LNCAP (cell line): Measurements from ENCODE around the gene NTRK1.
A peak's percentile ranks its signal among the peaks of the same experiment; 100 is the strongest.

Experiments used
- CTCF ChIP-seq: fragments of 450-650 bp; IDR thresholded peaks from 2 replicates; pipeline ENCODE4 v1.5.1; 2017; ENCODE audit warnings: mild to moderate bottlenecking

NTRK1 gene

GRCh38 chr1:156884560-156885184 lies 24.0 kb downstream of the NTRK1 start:
- TF ChIP-seq CTCF: no peak

GRCh38 chr1:156885314-156885713 lies 24.6 kb downstream of the NTRK1 start:
- TF ChIP-seq CTCF: no peak

GRCh38 chr1:156885880-156886355 lies 25.3 kb downstream of the NTRK1 start:
- TF ChIP-seq CTCF: no peak

GRCh38 chr1:156886583-156887281 lies 26.1 kb downstream of the NTRK1 start:
- TF ChIP-seq CTCF: no peak

GRCh38 chr1:156887317-156887716 lies 26.7 kb downstream of the NTRK1 start:
- TF ChIP-seq CTCF: no peak

- no peak for TF ChIP-seq CTCF
Observed at GRCh38 chr1:156887734-156888133, 27.1 kb downstream of the NTRK1 start.

- peak; percentile 89 for TF ChIP-seq CTCF
Observed at GRCh38 chr1:156889802-156890580, 29.3 kb downstream of the NTRK1 start.
